CD4-positive, alpha-beta memory T cell (primary cell): Measurements from ENCODE around the gene CEPT1. TPM values are rescaled to one million over a fixed set of nuclear protein-coding genes. Genes with fewer than 3 reads are reported as not detected.

Experiments
- CTCF ChIA-PET: fragments of 350-600 bp; sonication (Branson Sonifier 250); formaldehyde crosslinking; loops from one replicate; lab custom pipeline; 2021; ENCODE audit warnings: inconsistent platforms; ENCODE audit not compliant: partially characterized antibody; lab: Charles Lee
- POLR2A ChIA-PET: fragments of 350-600 bp; sonication (Branson Sonifier 250); formaldehyde crosslinking; loops from one replicate; lab custom pipeline; 2021; ENCODE audit not compliant: partially characterized antibody; lab: Charles Lee
- DNase-seq, 5 donors: peaks; one replicate each; pipeline versions ENCODE4 v3.0.0 to v3.0.0-alpha.2; 2020 to 2022; ENCODE audit warnings: mixed read lengths in 1 of 5
- H3K27ac ChIP-seq: one replicate; pipeline ENCODE4 v1.7.0; 2013; ENCODE audit warnings: low read depth, low read length
- H3K27me3 ChIP-seq: 2 replicates; pipeline ENCODE4 v1.7.0; 2013; ENCODE audit warnings: mild to moderate bottlenecking, low read length, moderate library complexity; ENCODE audit not compliant: insufficient read depth
- H3K36me3 ChIP-seq: 2 replicates; pipeline ENCODE4 v1.7.0; 2013; ENCODE audit warnings: mild to moderate bottlenecking, low read length, moderate library complexity; ENCODE audit not compliant: insufficient read depth
- H3K4me1 ChIP-seq: 2 replicates; pipeline ENCODE4 v1.7.0; 2013; ENCODE audit warnings: mild to moderate bottlenecking, low read length, moderate library complexity; ENCODE audit not compliant: insufficient read depth
- H3K4me3 ChIP-seq, 2 donors: one replicate each; pipeline ENCODE4 v1.7.0; 2013; ENCODE audit warnings: low read length in 2 of 2, mild to moderate bottlenecking in 1 of 2
- H3K9me3 ChIP-seq, 2 donors: one replicate each; pipeline ENCODE4 v1.7.0; 2013; ENCODE audit warnings: low read length in 2 of 2, control low read depth in 1 of 2; ENCODE audit not compliant: control insufficient read depth in 1 of 2
- H3K27ac Mint-ChIP-seq, 7 donors: one replicate each; pipeline ENCODE4 v1.8.0; 2020 to 2021; ENCODE audit warnings: mixed read lengths in 7 of 7, mild to moderate bottlenecking in 6 of 7, inconsistent platforms in 3 of 7, moderate library complexity in 3 of 7
- H3K27me3 Mint-ChIP-seq, 2 donors: one replicate each; pipeline ENCODE4 v1.8.0; 2020 to 2021; ENCODE audit warnings: mixed read lengths in 2 of 2
- H3K36me3 Mint-ChIP-seq, 2 donors: one replicate each; pipeline ENCODE4 v1.8.0; 2020 to 2021; ENCODE audit warnings: mixed read lengths in 2 of 2, inconsistent platforms in 1 of 2, mild to moderate bottlenecking in 1 of 2
- H3K4me1 Mint-ChIP-seq, 4 donors: one replicate each; pipeline ENCODE4 v1.8.0; 2020 to 2021; ENCODE audit warnings: mixed read lengths in 4 of 4, mild to moderate bottlenecking in 1 of 4
- H3K4me3 Mint-ChIP-seq, 8 donors: one replicate each; pipeline ENCODE4 v1.8.0; 2020 to 2021; ENCODE audit warnings: mixed read lengths in 8 of 8, mild to moderate bottlenecking in 7 of 8, moderate library complexity in 6 of 8, inconsistent platforms in 3 of 8
- H3K9me3 Mint-ChIP-seq, 8 donors: one replicate each; pipeline ENCODE4 v1.8.0; 2020 to 2021; ENCODE audit warnings: mixed read lengths in 8 of 8, mild to moderate bottlenecking in 5 of 8, inconsistent platforms in 3 of 8, moderate library complexity in 1 of 8
- intact Hi-C: fragments of 100-400 bp; cut with micrococcal nuclease; formaldehyde crosslinking; loops from one replicate; pipeline ENCODE4 v1.15.1; 2023
- polyA plus RNA-seq, 2 donors: library from polyadenylated mRNA; unstranded; fragments of 300-500 nt; fragmentation: Illumina TruSeq; gene quantifications; one replicate each; pipeline ENCODE4 v1.2.3, GENCODE V29; 2021
- total RNA-seq, 2 experiments: library from RNA; stranded (reverse); gene quantifications; one replicate each; pipeline ENCODE4 v1.2.3, GENCODE V29; 2021

CEPT1 gene
- total and polyA plus RNA-seq, 4 experiments from 2014 or later: 18.4 to 49.6 (median 41.2) TPM

DNA sequence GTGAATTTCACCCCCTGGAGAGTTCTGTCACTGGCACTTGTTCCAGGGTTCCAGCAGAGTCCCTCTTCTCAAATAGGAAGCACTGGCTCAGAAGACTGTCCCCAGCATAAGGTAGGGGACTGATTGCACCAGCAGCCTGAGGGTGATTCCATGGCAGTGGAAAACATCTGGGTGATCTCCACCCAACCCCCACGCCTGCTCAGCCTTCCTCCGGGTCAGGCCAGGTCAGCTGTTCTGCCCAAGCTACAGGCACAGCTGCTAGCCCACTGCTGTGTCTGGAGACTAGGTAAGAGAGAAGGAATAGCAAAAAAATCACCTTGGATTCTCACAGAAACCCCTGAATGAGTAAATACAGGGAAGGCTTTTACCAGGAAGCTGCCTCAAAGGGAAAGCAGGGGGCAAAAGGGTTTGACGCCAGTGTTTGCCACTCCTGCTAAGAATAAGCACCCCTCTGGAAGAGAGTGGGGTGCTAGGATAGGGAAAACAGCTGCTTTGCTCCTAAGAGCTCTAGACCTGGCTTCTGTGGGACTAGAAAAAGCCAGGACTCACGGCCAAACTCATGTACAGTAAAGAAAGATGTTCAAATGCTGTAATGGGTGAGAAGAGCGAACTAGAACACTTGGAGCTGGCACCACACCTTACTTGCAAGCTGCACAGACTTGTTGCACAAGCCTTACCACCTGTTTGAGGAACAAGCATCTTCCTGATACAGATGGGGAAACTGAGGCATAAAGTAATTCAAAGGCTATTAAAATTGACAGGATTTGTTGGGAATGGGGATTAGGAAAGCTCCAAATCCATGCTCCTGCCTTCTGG lies 61.5 kb downstream of the CEPT1 start:
- peaks cover 43 to 89% (median 57%) of the 10 kb centered on the region in 4 donors for H3K4me1 Mint-ChIP-seq
- Histone ChIP-seq H3K36me3 (peaks cover 21% of the 10 kb centered on the region), H3K9me3 (no peaks in the 10 kb centered on the region), H3K27ac (peak overlapping the region; percentile 84), H3K4me1 (peaks cover 63% of the 10 kb centered on the region), H3K27me3 (no peaks in the 10 kb centered on the region), H3K4me3 (peak overlapping the region; percentile 87 to 90)
- peaks cover 34 to 50% of the 10 kb centered on the region in 2 donors for H3K36me3 Mint-ChIP-seq
- no peak for DNase-seq
- H3K4me3 Mint-ChIP-seq: peak overlapping the region; percentile 99 to 100 (median 100)
- CTCF ChIA-PET: interaction anchor here (1.5 to 19.0 kb wide), 3 partner anchors 20 to 171 kb away, joined by 4 to 623 read pairs (median 5); partner anchors contain the start of gene CHI3L2
- intact Hi-C loops: loop anchor here (2.0 to 5.0 kb wide), 3 partner anchors 17 to 864 kb away; partner anchors contain the start of genes CEPT1, DRAM2 and RBM15
- peaks cover 0 to 2% (median 0%) of the 10 kb centered on the region in 8 donors for H3K9me3 Mint-ChIP-seq
- no peaks in the 10 kb centered on the region for H3K27me3 Mint-ChIP-seq
- POLR2A ChIA-PET: interaction anchor here (1.2 to 18.1 kb wide), 6 partner anchors 15 to 237 kb away, joined by 3 to 1434 read pairs (median 20); partner anchors contain the start of genes CEPT1, CHI3L2, DRAM2 and LRIF1
- H3K27ac Mint-ChIP-seq: peak overlapping the region; percentile 92 to 98 (median 98)

GRCh38 chr1:111202366-111202706 lies 62.3 kb downstream of the CEPT1 start:
- no peaks in the 10 kb centered on the region for H3K27me3 ChIP-seq
- Mint-ChIP-seq H3K36me3 (peaks cover 26 to 42% of the 10 kb centered on the region in 2 donors), H3K9me3 (peaks cover 0 to 2% (median 0%) of the 10 kb centered on the region in 8 donors), H3K27ac (peak overlapping the region; percentile 92 to 98 (median 98)), H3K4me1 (peaks cover 37 to 85% (median 50%) of the 10 kb centered on the region in 4 donors), H3K4me3 (peak overlapping the region; percentile 99 to 100 (median 100)), H3K27me3 (no peaks in the 10 kb centered on the region)
- H3K4me3 ChIP-seq: peak overlapping the region in 1 of 2 donors; percentile 65
- intact Hi-C loops: loop anchor here (5.0 kb wide), 2 partner anchors 60 to 865 kb away; partner anchors contain the start of genes CEPT1, DRAM2 and RBM15
- no peaks in the 10 kb centered on the region for H3K9me3 ChIP-seq
- peak overlapping the region; percentile 84 for H3K27ac ChIP-seq
- DNase-seq: no peak
- peaks cover 13% of the 10 kb centered on the region for H3K36me3 ChIP-seq
- CTCF ChIA-PET: interaction anchor here (1.8 to 19.0 kb wide), 2 partner anchors 19 to 132 kb away, joined by 5 to 623 read pairs; partner anchors contain the start of gene CHI3L2
- peaks cover 55% of the 10 kb centered on the region for H3K4me1 ChIP-seq
- POLR2A ChIA-PET: interaction anchor here (2.3 to 18.1 kb wide), 4 partner anchors 16 to 238 kb away, joined by 5 to 1434 read pairs (median 135); partner anchors contain the start of genes CEPT1, CHI3L2, DRAM2 and LRIF1

DNA sequence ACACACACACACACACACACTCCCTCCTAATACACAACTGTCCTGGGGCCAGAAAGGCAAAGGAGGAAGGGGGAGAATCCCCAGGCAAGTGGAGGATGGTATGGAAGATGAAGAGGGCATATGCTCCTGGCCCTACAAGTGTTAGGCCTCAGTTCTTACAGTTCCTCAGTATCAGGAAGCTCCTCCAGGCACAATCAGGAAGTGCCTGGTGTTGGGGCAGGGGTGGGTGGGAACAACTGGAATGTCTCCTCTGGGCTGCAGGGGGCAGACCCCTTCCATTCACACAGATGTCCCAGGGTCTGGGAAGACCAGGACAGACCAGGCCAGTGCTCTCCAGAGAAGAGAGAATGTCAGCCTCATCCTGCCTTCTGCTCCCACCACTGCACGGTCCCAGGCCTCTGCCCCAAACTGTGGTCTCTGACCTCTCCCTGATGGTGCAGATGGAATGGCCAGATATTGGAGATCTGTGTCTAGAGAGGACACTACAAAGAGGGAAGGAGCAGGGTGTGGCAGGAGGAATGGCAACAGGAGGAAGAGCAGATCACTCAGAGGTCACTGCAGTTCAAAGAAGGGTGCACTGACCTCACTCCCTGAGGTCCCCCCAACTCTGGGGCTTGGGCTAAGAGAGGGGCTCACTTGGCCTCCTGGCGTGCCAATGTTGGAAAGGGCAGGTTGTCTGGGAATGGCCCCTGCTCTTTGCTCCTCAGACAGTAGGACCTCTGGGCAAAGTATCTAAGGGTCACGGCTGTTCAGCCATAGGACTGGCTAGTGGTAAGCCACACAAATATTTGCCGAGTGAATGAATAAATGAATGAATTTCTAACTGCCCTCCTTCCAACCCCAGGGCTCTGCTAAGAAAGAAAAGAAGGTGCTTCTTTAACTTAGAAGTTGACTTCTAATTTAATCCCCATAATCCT lies 62.9 kb downstream of the CEPT1 start:
- Histone ChIP-seq H3K4me3 (peak overlapping the region; percentile 18 to 65), H3K4me1 (peaks cover 48% of the 10 kb centered on the region), H3K27me3 (no peaks in the 10 kb centered on the region), H3K36me3 (peaks cover 7% of the 10 kb centered on the region), H3K27ac (peak overlapping the region; percentile 84), H3K9me3 (no peaks in the 10 kb centered on the region)
- peaks cover 0 to 2% (median 0%) of the 10 kb centered on the region in 8 donors for H3K9me3 Mint-ChIP-seq
- intact Hi-C loops: loop anchor here (5.0 kb wide), 2 partner anchors 61 to 866 kb away; partner anchors contain the start of genes CEPT1, DRAM2 and RBM15
- H3K27me3 Mint-ChIP-seq: no peaks in the 10 kb centered on the region
- no peak for DNase-seq
- H3K27ac Mint-ChIP-seq: peak overlapping the region; percentile 94 to 98 (median 98)
- peaks cover 40 to 84% (median 51%) of the 10 kb centered on the region in 4 donors for H3K4me1 Mint-ChIP-seq
- peaks cover 20 to 35% of the 10 kb centered on the region in 2 donors for H3K36me3 Mint-ChIP-seq
- CTCF ChIA-PET: interaction anchor here (0.9 to 19.0 kb wide), 3 partner anchors 15 to 241 kb away, joined by 3 to 623 read pairs (median 5); partner anchors contain the start of gene CHI3L2
- POLR2A ChIA-PET: interaction anchor here (0.5 to 18.1 kb wide), 7 partner anchors 16 to 314 kb away, joined by 3 to 1434 read pairs (median 5); partner anchors contain the start of genes C1orf162, CHI3L2 and LRIF1
- peak overlapping the region; percentile 99 to 100 (median 100) for H3K4me3 Mint-ChIP-seq

GRCh38 chr1:111203681-111204200 lies 63.7 kb downstream of the CEPT1 start:
- Mint-ChIP-seq H3K4me3 (peak overlapping the region; percentile 99 to 100 (median 100)), H3K27ac (peak overlapping the region; percentile 94 to 98 (median 98)), H3K9me3 (peaks cover 0 to 2% (median 0%) of the 10 kb centered on the region in 8 donors), H3K4me1 (peaks cover 46 to 83% (median 57%) of the 10 kb centered on the region in 4 donors), H3K27me3 (no peaks in the 10 kb centered on the region), H3K36me3 (peaks cover 12 to 28% of the 10 kb centered on the region in 2 donors)
- CTCF ChIA-PET: interaction anchor here (0.7 to 19.0 kb wide), 4 partner anchors 10 to 240 kb away, joined by 3 to 623 read pairs (median 4); partner anchors contain the start of gene CHI3L2
- Histone ChIP-seq H3K27me3 (no peaks in the 10 kb centered on the region), H3K36me3 (no peaks in the 10 kb centered on the region), H3K9me3 (no peaks in the 10 kb centered on the region), H3K4me3 (peak overlapping the region; percentile 18 to 65), H3K4me1 (peaks cover 45% of the 10 kb centered on the region), H3K27ac (peak overlapping the region; percentile 84)
- intact Hi-C loops: loop anchor here (1.0 to 5.0 kb wide), 3 partner anchors 13 to 866 kb away; partner anchors contain the start of genes CEPT1, DRAM2 and RBM15
- peak; percentile 83 to 91 (median 86) for DNase-seq
- POLR2A ChIA-PET: interaction anchor here (0.5 to 18.1 kb wide), 12 partner anchors 17 to 417 kb away, joined by 3 to 1434 read pairs (median 4); partner anchors contain the start of genes C1orf162, CHI3L2 and LRIF1

DNA sequence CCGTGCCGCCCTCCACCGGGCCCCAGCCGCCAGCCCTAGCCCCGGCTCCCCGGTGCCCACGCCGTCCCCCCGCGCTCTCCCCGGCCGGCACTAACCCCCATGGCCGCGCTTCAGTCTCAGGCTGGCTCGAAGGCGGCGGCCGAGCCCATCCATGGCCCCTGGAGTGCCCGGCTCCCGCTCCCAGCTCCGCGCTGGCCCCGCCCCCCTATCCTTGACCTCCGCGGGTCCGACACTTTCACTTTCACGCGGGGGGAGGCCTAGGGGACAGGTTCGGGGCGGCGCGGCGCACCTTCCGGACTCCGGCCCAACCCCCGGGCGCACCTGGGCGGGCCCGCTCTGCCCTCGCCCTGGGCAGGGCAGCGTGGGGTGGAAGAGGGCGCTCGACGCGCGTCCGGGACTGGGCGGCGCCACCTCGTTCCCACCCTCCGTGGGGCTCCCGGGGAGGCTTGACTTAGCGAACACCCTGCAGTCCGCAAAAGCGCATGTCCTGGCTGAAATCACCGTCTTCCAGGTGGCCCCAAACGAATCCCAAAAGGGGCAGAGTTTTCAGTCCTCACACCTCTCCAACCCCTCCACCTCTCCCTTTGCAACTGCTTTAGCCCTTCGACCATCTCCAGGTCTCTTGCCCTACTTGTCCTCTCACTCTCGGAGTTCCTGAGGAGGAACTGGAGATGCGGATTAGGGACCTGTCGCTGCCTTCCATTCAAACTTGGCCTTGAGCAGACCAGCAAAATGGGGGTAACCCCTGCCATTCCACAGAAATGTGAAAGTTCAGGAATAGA lies 64.4 kb downstream of the CEPT1 start:
- Histone ChIP-seq H3K36me3 (no peaks in the 10 kb centered on the region), H3K27ac (peak overlapping the region; percentile 84), H3K4me3 (peak overlapping the region in 1 of 2 donors; percentile 65), H3K9me3 (no peaks in the 10 kb centered on the region), H3K27me3 (no peaks in the 10 kb centered on the region), H3K4me1 (peaks cover 45% of the 10 kb centered on the region)
- H3K4me3 Mint-ChIP-seq: peak overlapping the region; percentile 99 to 100 (median 100)
- H3K9me3 Mint-ChIP-seq: peaks cover 0 to 2% (median 0%) of the 10 kb centered on the region in 8 donors
- H3K4me1 Mint-ChIP-seq: peaks cover 46 to 80% (median 57%) of the 10 kb centered on the region in 4 donors
- H3K27ac Mint-ChIP-seq: peak overlapping the region; percentile 94 to 98 (median 98)
- DNase-seq: peak; percentile 73 to 80 (median 76)
- intact Hi-C loops: loop anchor here (1.0 to 5.0 kb wide), 3 partner anchors 12 to 867 kb away; partner anchors contain the start of genes CEPT1, DRAM2 and RBM15
- CTCF ChIA-PET: interaction anchor here (0.7 to 19.0 kb wide), 4 partner anchors 10 to 240 kb away, joined by 3 to 623 read pairs (median 4); partner anchors contain the start of gene CHI3L2
- POLR2A ChIA-PET: interaction anchor here (0.6 to 18.1 kb wide), 9 partner anchors 17 to 417 kb away, joined by 3 to 1434 read pairs (median 3); partner anchors contain the start of gene CHI3L2
- peaks cover 5 to 22% of the 10 kb centered on the region in 2 donors for H3K36me3 Mint-ChIP-seq
- H3K27me3 Mint-ChIP-seq: no peaks in the 10 kb centered on the region
